HepG2 (cell line): ENCODE measurements around the gene KAT6B.

Source experiments
- CHD4 ChIP-seq: fragments of 200-600 bp; sonication (generic); IDR thresholded peaks from 2 replicates; pipeline ENCODE4 v1.7.0; 2017; ENCODE audit warnings: mild to moderate bottlenecking, low read length, borderline replicate concordance
- CREB1 ChIP-seq, 2 experiments: fragments of 450-650 bp in 1 of 2; IDR thresholded peaks; 2 replicates each; pipeline ENCODE4 v1.6.1; 2016 to 2017; ENCODE audit warnings: control low read depth in 1 of 2, mild to moderate bottlenecking in 1 of 2, missing compliant biosample characterization in 1 of 2, missing genetic modification characterization in 1 of 2
- NFYB ChIP-seq: sonication (generic); formaldehyde crosslinking; IDR thresholded peaks from 2 replicates; pipeline ENCODE4 v1.4.0; 2020; ENCODE audit warnings: missing genetic modification reagents
- RELA ChIP-seq: sonication (generic); formaldehyde crosslinking; IDR thresholded peaks from 2 replicates; pipeline ENCODE4 v1.4.0; 2020; ENCODE audit warnings: missing genetic modification reagents
- ZKSCAN8 ChIP-seq: IDR thresholded peaks from 2 replicates; pipeline ENCODE4 v1.6.1; 2016; ENCODE audit warnings: borderline replicate concordance, missing genetic modification reagents, missing compliant biosample characterization
- TF ChIP-seq, protein P1 (sequence below): sonication (generic); formaldehyde crosslinking; IDR thresholded peaks from 2 replicates; pipeline ENCODE4 v1.5.0; 2020; ENCODE audit warnings: mild to moderate bottlenecking, missing genetic modification reagents, moderate library complexity
- TF ChIP-seq, protein P2 (sequence below): sonication (generic); formaldehyde crosslinking; IDR thresholded peaks from 2 replicates; pipeline ENCODE4 v1.4.0; 2020; ENCODE audit warnings: low read depth, mild to moderate bottlenecking, missing genetic modification reagents

DNA sequence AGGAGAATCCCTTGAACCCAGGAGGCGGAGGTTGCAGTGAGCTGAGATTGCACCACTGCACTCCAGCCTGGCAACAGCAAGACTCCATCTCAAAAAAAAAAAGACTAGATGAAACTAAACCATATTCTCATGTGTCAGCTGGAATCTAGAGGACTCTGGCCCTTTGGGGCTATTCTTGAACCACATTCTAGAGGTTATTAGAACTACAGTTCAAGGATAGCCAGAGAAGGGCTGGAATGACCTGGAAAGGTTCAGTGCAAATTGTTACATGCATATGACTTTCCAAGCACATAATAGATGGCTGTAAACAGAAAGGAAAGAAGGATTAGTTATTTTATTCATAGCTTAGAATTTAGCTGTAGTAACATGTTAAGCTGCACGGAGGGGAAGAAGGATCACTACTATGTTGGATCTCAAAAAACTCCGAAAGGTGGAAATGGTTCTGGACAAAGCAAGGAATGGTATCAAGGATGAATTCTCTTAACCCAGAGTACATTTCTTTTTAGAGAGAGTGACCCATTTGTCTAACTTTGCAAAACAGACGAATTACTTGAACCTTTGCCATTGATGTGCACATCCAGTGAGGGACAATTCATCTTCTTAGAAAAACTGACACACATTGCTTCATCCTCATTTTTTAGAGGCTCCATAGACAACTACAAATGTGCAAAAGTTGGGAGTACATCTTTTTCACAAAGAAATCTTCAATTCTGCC, 161.1 kb downstream of the KAT6B start:
- TF ChIP-seq, protein P1, sequence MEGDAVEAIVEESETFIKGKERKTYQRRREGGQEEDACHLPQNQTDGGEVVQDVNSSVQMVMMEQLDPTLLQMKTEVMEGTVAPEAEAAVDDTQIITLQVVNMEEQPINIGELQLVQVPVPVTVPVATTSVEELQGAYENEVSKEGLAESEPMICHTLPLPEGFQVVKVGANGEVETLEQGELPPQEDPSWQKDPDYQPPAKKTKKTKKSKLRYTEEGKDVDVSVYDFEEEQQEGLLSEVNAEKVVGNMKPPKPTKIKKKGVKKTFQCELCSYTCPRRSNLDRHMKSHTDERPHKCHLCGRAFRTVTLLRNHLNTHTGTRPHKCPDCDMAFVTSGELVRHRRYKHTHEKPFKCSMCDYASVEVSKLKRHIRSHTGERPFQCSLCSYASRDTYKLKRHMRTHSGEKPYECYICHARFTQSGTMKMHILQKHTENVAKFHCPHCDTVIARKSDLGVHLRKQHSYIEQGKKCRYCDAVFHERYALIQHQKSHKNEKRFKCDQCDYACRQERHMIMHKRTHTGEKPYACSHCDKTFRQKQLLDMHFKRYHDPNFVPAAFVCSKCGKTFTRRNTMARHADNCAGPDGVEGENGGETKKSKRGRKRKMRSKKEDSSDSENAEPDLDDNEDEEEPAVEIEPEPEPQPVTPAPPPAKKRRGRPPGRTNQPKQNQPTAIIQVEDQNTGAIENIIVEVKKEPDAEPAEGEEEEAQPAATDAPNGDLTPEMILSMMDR (CRISPR knock-in tag): no peak
- TF ChIP-seq NFYB (CRISPR knock-in tag) (no peak), RELA (CRISPR knock-in tag) (no peak), CHD4 (no peak), CREB1 (IDR thresholded peaks at IDR 0.05) (no peak), CREB1 (CRISPR knock-in tag; IDR thresholded peaks at IDR 0.05) (no peak), ZKSCAN8 (no peak)
- TF ChIP-seq, protein P2, sequence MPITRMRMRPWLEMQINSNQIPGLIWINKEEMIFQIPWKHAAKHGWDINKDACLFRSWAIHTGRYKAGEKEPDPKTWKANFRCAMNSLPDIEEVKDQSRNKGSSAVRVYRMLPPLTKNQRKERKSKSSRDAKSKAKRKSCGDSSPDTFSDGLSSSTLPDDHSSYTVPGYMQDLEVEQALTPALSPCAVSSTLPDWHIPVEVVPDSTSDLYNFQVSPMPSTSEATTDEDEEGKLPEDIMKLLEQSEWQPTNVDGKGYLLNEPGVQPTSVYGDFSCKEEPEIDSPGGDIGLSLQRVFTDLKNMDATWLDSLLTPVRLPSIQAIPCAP (CRISPR knock-in tag): no peak
